ENCODE data around the gene ZBTB25.

Gene ZBTB25

GRCh38 chr14:64488590-64489099 lies 15.0 kb downstream of the ZBTB25 start:
- DNase-seq (ENCODE audit: low read depth in 2 of 2, low spot score in 1 of 2) = no peak

- no peak for DNase-seq (ENCODE audit: low read depth in 2 of 2, low spot score in 1 of 2)
These were observed 24.9 kb downstream of the ZBTB25 start for GRCh38 chr14:64478634-64479250.

- DNase-seq (ENCODE audit: low read depth in 2 of 2, low spot score in 1 of 2) = no peak
These were observed 27.2 kb downstream of the ZBTB25 start for GRCh38 chr14:64476438-64476837.

GRCh38 chr14:64475585-64476273 lies 27.9 kb downstream of the ZBTB25 start:
- DNase-seq (ENCODE audit: low read depth in 2 of 2, low spot score in 1 of 2) = no peak

- no peak for DNase-seq (ENCODE audit: low read depth in 2 of 2, low spot score in 1 of 2)
These were observed 28.9 kb downstream of the ZBTB25 start for GRCh38 chr14:64474698-64475097.

GRCh38 chr14:64474041-64474440 lies 29.6 kb downstream of the ZBTB25 start:
- DNase-seq (ENCODE audit: low read depth in 2 of 2, low spot score in 1 of 2) = no peak

- no peak for DNase-seq (ENCODE audit: low read depth in 2 of 2, low spot score in 1 of 2)
These were observed 35.2 kb downstream of the ZBTB25 start for GRCh38 chr14:64468451-64468850.

- no peak for DNase-seq (ENCODE audit: low read depth in 2 of 2, low spot score in 1 of 2)
These were observed 36.1 kb downstream of the ZBTB25 start for GRCh38 chr14:64467566-64467965.

- DNase-seq (ENCODE audit: low read depth in 2 of 2, low spot score in 1 of 2) = no peak
These were observed 36.5 kb downstream of the ZBTB25 start for GRCh38 chr14:64467101-64467500.

GRCh38 chr14:64465831-64466554 lies 37.6 kb downstream of the ZBTB25 start:
- no peak for DNase-seq (ENCODE audit: low read depth in 2 of 2, low spot score in 1 of 2)

- DNase-seq (ENCODE audit: low read depth in 2 of 2, low spot score in 1 of 2) = peak; percentile 19 to 29
These were observed 38.3 kb downstream of the ZBTB25 start, which contains the start of gene AKAP5 for GRCh38 chr14:64465191-64465822. Gene AKAP5, plus strand, starts transcription at chr14:64465499. Its CDS starts 2,896 bp downstream, at chr14:64468395.

GRCh38 chr14:64464651-64465050 lies 39.0 kb downstream of the ZBTB25 start:
- no peak for DNase-seq (ENCODE audit: low read depth in 2 of 2, low spot score in 1 of 2)

GRCh38 chr14:64463873-64464272 lies 39.8 kb downstream of the ZBTB25 start:
- no peak for DNase-seq (ENCODE audit: low read depth in 2 of 2, low spot score in 1 of 2)

GRCh38 chr14:64463195-64463594 lies 40.4 kb downstream of the ZBTB25 start:
- DNase-seq (ENCODE audit: low read depth in 2 of 2, low spot score in 1 of 2) = no peak

- no peak for DNase-seq (ENCODE audit: low read depth in 2 of 2, low spot score in 1 of 2)
These were observed 42.4 kb downstream of the ZBTB25 start for GRCh38 chr14:64461221-64461620.

GRCh38 chr14:64459405-64460136 lies 44.1 kb downstream of the ZBTB25 start:
- DNase-seq (ENCODE audit: low read depth in 2 of 2, low spot score in 1 of 2) = no peak

GRCh38 chr14:64454671-64455070 lies 49.0 kb downstream of the ZBTB25 start:
- DNase-seq (ENCODE audit: low read depth in 2 of 2, low spot score in 1 of 2) = no peak

- DNase-seq (ENCODE audit: low read depth in 2 of 2, low spot score in 1 of 2) = no peak
These were observed 53.4 kb downstream of the ZBTB25 start for GRCh38 chr14:64450255-64450654.

- DNase-seq (ENCODE audit: low read depth in 2 of 2, low spot score in 1 of 2) = no peak
These were observed 55.6 kb downstream of the ZBTB25 start for GRCh38 chr14:64447876-64448670.
